Adrenal gland (tissue), 12 donors: ENCODE results near the gene DNAL1. TPM values are rescaled to one million over a fixed set of nuclear protein-coding genes. Genes with fewer than 3 reads are reported as not detected.
A peak's percentile ranks its signal among the peaks of the same experiment; 100 is the strongest.

Experiments used
- DNase-seq, 7 donors: peaks; one replicate each; pipeline ENCODE4 v3.0.0-alpha.2; 2019 to 2020
- H3K27ac ChIP-seq, 5 donors: fragments of 200-600 bp; sonication (generic) in 4 of 5; 1 replicate in 3 of 5; 2 replicates in 2 of 5; pipeline versions ENCODE4 v1.5.1 to v1.8.0; 2016 to 2020; ENCODE audit warnings: mild to moderate bottlenecking in 1 of 5
- H3K27me3 ChIP-seq: fragments of 200-600 bp; 2 replicates; pipeline ENCODE4 v1.8.0; 2021
- H3K36me3 ChIP-seq, 2 donors: fragments of 200-600 bp; replicated peaks in 1 of 2; 1 replicate in 1 of 2; 2 replicates in 1 of 2; pipeline versions ENCODE4 v1.5.1 to v1.8.0; 2018 to 2022
- H3K4me1 ChIP-seq, 2 donors: fragments of 200-600 bp; replicated peaks in 1 of 2; 1 replicate in 1 of 2; 2 replicates in 1 of 2; pipeline versions ENCODE4 v1.5.1 to v1.8.0; 2018 to 2021
- H3K4me3 ChIP-seq, 4 donors: fragments of 200-600 bp; sonication (generic) in 3 of 4; one replicate each; pipeline ENCODE4 v1.5.1; 2016 to 2018
- H3K9me3 ChIP-seq, 3 donors: fragments of 200-600 bp; sonication (generic) in 1 of 3; replicated peaks in 1 of 3; 1 replicate in 2 of 3; 2 replicates in 1 of 3; pipeline versions ENCODE4 v1.5.1 to v1.8.0; 2016 to 2021
- CTCF ChIP-seq, 6 experiments: fragments of 450-650 bp in 4 of 6; fragments of 200-600 bp in 2 of 6; sonication (generic) in 1 of 6; IDR thresholded peaks; 1 replicate in 5 of 6; 2 replicates in 1 of 6; pipeline versions ENCODE4 v1.5.1 to v1.8.0; 2016 to 2021; ENCODE audit warnings: antibody characterized with exemption in 6 of 6, mild to moderate bottlenecking in 2 of 6, moderate library complexity in 1 of 6
- POLR2A ChIP-seq, 2 donors: fragments of 450-650 bp; IDR thresholded peaks; one replicate each; pipeline ENCODE4 v1.6.1; 2017; ENCODE audit warnings: antibody characterized with exemption in 2 of 2, mild to moderate bottlenecking in 2 of 2, moderate library complexity in 1 of 2
- WGBS, 4 donors: extraction: QIAGEN DNeasy Blood & Tissue Kit in 2 of 4; methylation state at CpG; one replicate each; pipeline versions ENCODE4 v1.1.5 to v1.1.7; 2013 to 2017; 5-methylcytosine and 5-hydroxymethylcytosine counted together
- intact Hi-C, 2 donors: fragments of 100-400 bp; cut with DNase I; formaldehyde crosslinking; loops; one replicate each; pipeline versions ENCODE4 v1.14.1 to v1.15.0; 2022 to 2023
- polyA plus RNA-seq, 3 donors: library from polyadenylated mRNA; stranded (reverse); fragments of 200-250 nt in 2 of 3; fragments of 350-450 nt in 1 of 3; fragmentation: Illumina TruSeq in 1 of 3; extraction: RNeasy Lipid Tissue Mini Kit (QIAGEN cat#74804) in 1 of 3; gene quantifications; one replicate each; pipeline ENCODE4 v1.2.3, GENCODE V29; 2013 to 2014
- total RNA-seq, 9 donors: library from RNA; depleted of rRNA in 4 of 9; stranded (reverse); fragments of >200 nt in 4 of 9; fragments of 120-200 nt in 1 of 9; fragmentation: NEBNext Ultra II Directional in 1 of 9; extraction: Animal tissue kit (Norgen Biotek cat#: 25700) in 1 of 9; gene quantifications; one replicate each; pipeline versions ENCODE4 v1.1.0 to v1.2.4, GENCODE V29; 2013 to 2023
- donor health status: healthy with polysubstance abuse.
- donor health status: Bipolar disorder and iron deficiency.
- donor health status: DM: yes; HTN: yes; CAD: no.
- donor health status: DM: no; HTN: no; CAD: no.
- donor health status: DM: no; HTN: no; CAD: no.
- donor health status: DM: yes; HTN: yes; CAD: no.

Gene DNAL1
- total and polyA plus RNA-seq, 12 donors, result 3.6 to 24.2 (median 13.0) TPM

- H3K4me3 ChIP-seq, result no peak overlapping the region
- WGBS, 4 donors, result 35 to 74% (median 37%) methylated on average over 4 to 7 of the region's 7 CpGs
- peaks cover 69 to 96% of the 10 kb centered on the region in 2 donors for H3K4me1 ChIP-seq
- no peaks in the 10 kb centered on the region for H3K27me3 ChIP-seq
- peak in 3 of 7 donors; percentile 44 to 53 (median 45) for DNase-seq
- TF ChIP-seq POLR2A (IDR thresholded peaks at IDR 0.05), result no peak
- no peak for TF ChIP-seq CTCF (IDR thresholded peaks at IDR 0.05)
- no peaks in the 10 kb centered on the region for H3K9me3 ChIP-seq
- H3K27ac ChIP-seq, result peak overlapping the region in 4 of 5 donors; percentile 2 to 90 (median 60)
- peaks cover 0 to 6% of the 10 kb centered on the region in 2 donors for H3K36me3 ChIP-seq
- intact Hi-C loops, result loop anchor here (5.0 to 10.0 kb wide), 2 partner anchors 60 to 83 kb away; no protein-coding TSS in a partner anchor
Measured at GRCh38 chr14:73744175-73744867, 99.5 kb downstream of the DNAL1 start.

- H3K4me3 ChIP-seq, result no peak overlapping the region
- no peaks in the 10 kb centered on the region for H3K9me3 ChIP-seq
- TF ChIP-seq POLR2A (IDR thresholded peaks at IDR 0.05) (no peak), CTCF (IDR thresholded peaks at IDR 0.05) (no peak)
- 58 to 75% (median 69%) methylated on average over 3 to 6 of the region's 6 CpGs for WGBS, 4 donors
- peak in 1 of 7 donors; percentile 21 for DNase-seq
- no peaks in the 10 kb centered on the region for H3K27me3 ChIP-seq
- H3K4me1 ChIP-seq, result peaks cover 72 to 97% of the 10 kb centered on the region in 2 donors
- H3K36me3 ChIP-seq, result no peaks in the 10 kb centered on the region
- H3K27ac ChIP-seq, result peak overlapping the region in 3 of 5 donors; percentile 35 to 90 (median 86)
- intact Hi-C loops, result loop anchor here (5.0 to 10.0 kb wide), 2 partner anchors 60 to 82 kb away; no protein-coding TSS in a partner anchor
Measured at GRCh38 chr14:73744874-73745529, 100.2 kb downstream of the DNAL1 start.

DNA sequence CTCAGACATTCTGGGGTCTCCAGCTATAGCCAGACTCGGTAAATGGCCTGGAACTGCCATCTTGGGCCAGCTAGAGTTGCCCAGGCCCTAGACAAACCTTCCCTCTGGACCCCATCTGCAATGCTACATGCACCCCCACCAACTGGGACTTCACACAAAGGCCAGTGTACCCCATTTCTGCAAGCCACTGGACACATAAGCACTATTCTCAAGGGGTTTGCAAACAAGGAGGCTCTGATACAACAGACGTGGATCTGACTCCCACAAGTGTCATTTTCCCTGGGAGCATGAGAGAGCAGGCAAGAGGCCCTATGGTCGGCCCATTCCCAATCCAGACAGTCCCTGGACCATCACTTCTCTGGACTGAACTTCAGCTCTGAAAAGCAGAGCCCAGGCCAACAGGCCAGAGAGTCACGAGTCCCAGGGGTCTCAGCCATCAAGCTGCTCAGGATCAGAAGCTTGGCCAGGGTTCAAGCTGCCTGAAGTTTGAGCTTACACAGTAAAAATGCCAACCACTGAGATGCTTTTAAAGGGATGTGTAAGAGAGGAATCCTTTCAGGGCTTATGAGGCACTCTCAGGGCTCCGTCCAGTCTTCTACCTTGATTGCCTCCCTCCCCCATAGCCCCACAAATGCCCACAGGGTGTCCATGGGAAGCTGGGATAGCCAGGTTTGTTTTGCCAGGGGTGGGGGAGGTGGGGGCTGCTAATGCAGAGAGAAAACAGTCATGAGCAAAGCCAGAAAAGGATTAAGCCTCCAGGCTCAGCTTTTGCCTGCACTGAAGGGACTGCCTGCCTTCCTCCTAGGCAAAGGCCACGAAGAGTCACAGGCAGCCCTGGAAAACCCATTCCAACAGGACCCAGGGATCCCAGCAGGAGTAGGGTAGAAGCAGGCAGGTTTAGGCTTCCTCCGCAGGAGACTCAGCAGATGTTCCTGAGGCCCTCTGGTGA lies 101.1 kb downstream of the DNAL1 start:
- intact Hi-C loops, result loop anchor here in 1 of 2 donors (10.0 kb wide), 1 partner anchor 59 kb away; no protein-coding TSS in a partner anchor
- WGBS, 4 donors, result 67 to 88% (median 71%) methylated on average over 4 to 7 of the region's 7 CpGs

More for the DNA sequence above, 101.1 kb downstream of the DNAL1 start:
- no peak for DNase-seq
- Histone ChIP-seq H3K27me3 (no peaks in the 10 kb centered on the region), H3K9me3 (no peaks in the 10 kb centered on the region), H3K36me3 (no peaks in the 10 kb centered on the region), H3K27ac (peak overlapping the region in 2 of 5 donors; percentile 86 to 90), H3K4me1 (peaks cover 69 to 97% of the 10 kb centered on the region in 2 donors), H3K4me3 (no peak overlapping the region)
- TF ChIP-seq POLR2A (IDR thresholded peaks at IDR 0.05) (no peak), CTCF (IDR thresholded peaks at IDR 0.05) (no peak)
